Neural crest cell (in vitro differentiated cells): ENCODE results near the gene PCP2. TPM values are rescaled to one million over a fixed set of nuclear protein-coding genes. Genes with fewer than 3 reads are reported as not detected.

Source experiments
- DNase-seq: peaks from one replicate; pipeline ENCODE4 v3.0.0; 2021; ENCODE audit warnings: low read depth, mixed read lengths, low spot score
- H3K27ac Mint-ChIP-seq: one replicate; pipeline ENCODE4 v1.8.0; 2021; ENCODE audit warnings: mild to moderate bottlenecking, mixed read lengths; ENCODE audit not compliant: unreplicated experiment
- H3K27me3 Mint-ChIP-seq: 2 replicates; pipeline ENCODE4 v1.8.0; 2021; ENCODE audit warnings: low read depth, mild to moderate bottlenecking, mixed read lengths
- H3K36me3 Mint-ChIP-seq: 2 replicates; pipeline ENCODE4 v1.8.0; 2021; ENCODE audit warnings: low read depth, mild to moderate bottlenecking, mixed read lengths
- H3K4me1 Mint-ChIP-seq: 2 replicates; pipeline ENCODE4 v1.8.0; 2021; ENCODE audit warnings: mixed read lengths
- H3K4me3 Mint-ChIP-seq: one replicate; pipeline ENCODE4 v1.8.0; 2021; ENCODE audit warnings: mild to moderate bottlenecking, mixed read lengths
- H3K9me3 Mint-ChIP-seq: 2 replicates; pipeline ENCODE4 v1.8.0; 2021; ENCODE audit warnings: mixed read lengths
- total RNA-seq: library from RNA; stranded (reverse); gene quantifications from 2 replicates; pipeline ENCODE4 v1.2.1, GENCODE V29; 2021
- TF ChIP-seq, protein P1 (sequence below): fragments of 200-600 bp; sonication (generic); conservative IDR thresholded peaks from 2 replicates; pipeline ENCODE4 v1.5.0; 2021; ENCODE audit warnings: antibody characterized with exemption, mild to moderate bottlenecking

Gene PCP2
- total RNA-seq, 1 donor from 2014 or later = not detected

GRCh38 chr19:7618771-7619510, 14.6 kb downstream of the PCP2 start:
- Mint-ChIP-seq H3K27me3 (no peaks in the 10 kb centered on the region), H3K9me3 (no peaks in the 10 kb centered on the region), H3K36me3 (peaks cover 16% of the 10 kb centered on the region), H3K4me1 (no peaks in the 10 kb centered on the region), H3K27ac (no peak overlapping the region), H3K4me3 (no peak overlapping the region)
- no peak for DNase-seq
- TF ChIP-seq, protein P1, sequence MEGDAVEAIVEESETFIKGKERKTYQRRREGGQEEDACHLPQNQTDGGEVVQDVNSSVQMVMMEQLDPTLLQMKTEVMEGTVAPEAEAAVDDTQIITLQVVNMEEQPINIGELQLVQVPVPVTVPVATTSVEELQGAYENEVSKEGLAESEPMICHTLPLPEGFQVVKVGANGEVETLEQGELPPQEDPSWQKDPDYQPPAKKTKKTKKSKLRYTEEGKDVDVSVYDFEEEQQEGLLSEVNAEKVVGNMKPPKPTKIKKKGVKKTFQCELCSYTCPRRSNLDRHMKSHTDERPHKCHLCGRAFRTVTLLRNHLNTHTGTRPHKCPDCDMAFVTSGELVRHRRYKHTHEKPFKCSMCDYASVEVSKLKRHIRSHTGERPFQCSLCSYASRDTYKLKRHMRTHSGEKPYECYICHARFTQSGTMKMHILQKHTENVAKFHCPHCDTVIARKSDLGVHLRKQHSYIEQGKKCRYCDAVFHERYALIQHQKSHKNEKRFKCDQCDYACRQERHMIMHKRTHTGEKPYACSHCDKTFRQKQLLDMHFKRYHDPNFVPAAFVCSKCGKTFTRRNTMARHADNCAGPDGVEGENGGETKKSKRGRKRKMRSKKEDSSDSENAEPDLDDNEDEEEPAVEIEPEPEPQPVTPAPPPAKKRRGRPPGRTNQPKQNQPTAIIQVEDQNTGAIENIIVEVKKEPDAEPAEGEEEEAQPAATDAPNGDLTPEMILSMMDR = no peak

- Mint-ChIP-seq H3K27me3 (no peaks in the 10 kb centered on the region), H3K36me3 (peaks cover 16% of the 10 kb centered on the region), H3K9me3 (no peaks in the 10 kb centered on the region), H3K4me3 (no peak overlapping the region), H3K4me1 (no peaks in the 10 kb centered on the region), H3K27ac (peak overlapping the region; percentile 58)
- no peak for DNase-seq
- TF ChIP-seq, protein P1 = no peak
These were observed 15.2 kb downstream of the PCP2 start for GRCh38 chr19:7618348-7618747.

DNA sequence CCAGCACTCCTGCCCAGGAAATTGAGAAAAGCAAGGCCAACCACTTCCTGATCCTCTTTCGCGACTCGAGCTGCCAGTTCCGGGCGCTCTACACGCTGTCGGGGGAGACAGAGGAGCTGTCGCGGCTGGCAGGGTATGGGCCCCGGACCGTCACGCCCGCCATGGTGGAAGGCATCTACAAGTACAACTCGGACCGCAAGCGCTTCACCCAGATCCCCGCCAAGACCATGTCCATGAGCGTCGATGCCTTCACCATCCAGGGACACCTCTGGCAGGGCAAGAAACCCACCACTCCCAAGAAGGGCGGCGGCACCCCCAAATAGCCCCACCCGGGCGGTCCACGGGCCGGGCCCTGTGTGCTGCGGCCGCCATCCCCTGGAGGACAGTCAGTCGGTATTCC, 15.8 kb downstream of the PCP2 start:
- H3K9me3 Mint-ChIP-seq = no peaks in the 10 kb centered on the region
- no peak for DNase-seq
- H3K27ac Mint-ChIP-seq = no peak overlapping the region
- TF ChIP-seq, protein P1 = no peak
- no peak overlapping the region for H3K4me3 Mint-ChIP-seq
- H3K27me3 Mint-ChIP-seq = no peaks in the 10 kb centered on the region
- no peaks in the 10 kb centered on the region for H3K4me1 Mint-ChIP-seq
- peaks cover 13% of the 10 kb centered on the region for H3K36me3 Mint-ChIP-seq

GRCh38 chr19:7617172-7617571, 16.3 kb downstream of the PCP2 start:
- TF ChIP-seq, protein P1 = no peak
- H3K36me3 Mint-ChIP-seq = peaks cover 12% of the 10 kb centered on the region
- H3K27me3 Mint-ChIP-seq = no peaks in the 10 kb centered on the region
- H3K4me3 Mint-ChIP-seq = no peak overlapping the region
- no peaks in the 10 kb centered on the region for H3K4me1 Mint-ChIP-seq
- H3K9me3 Mint-ChIP-seq = no peaks in the 10 kb centered on the region
- no peak for DNase-seq
- no peak overlapping the region for H3K27ac Mint-ChIP-seq

DNA sequence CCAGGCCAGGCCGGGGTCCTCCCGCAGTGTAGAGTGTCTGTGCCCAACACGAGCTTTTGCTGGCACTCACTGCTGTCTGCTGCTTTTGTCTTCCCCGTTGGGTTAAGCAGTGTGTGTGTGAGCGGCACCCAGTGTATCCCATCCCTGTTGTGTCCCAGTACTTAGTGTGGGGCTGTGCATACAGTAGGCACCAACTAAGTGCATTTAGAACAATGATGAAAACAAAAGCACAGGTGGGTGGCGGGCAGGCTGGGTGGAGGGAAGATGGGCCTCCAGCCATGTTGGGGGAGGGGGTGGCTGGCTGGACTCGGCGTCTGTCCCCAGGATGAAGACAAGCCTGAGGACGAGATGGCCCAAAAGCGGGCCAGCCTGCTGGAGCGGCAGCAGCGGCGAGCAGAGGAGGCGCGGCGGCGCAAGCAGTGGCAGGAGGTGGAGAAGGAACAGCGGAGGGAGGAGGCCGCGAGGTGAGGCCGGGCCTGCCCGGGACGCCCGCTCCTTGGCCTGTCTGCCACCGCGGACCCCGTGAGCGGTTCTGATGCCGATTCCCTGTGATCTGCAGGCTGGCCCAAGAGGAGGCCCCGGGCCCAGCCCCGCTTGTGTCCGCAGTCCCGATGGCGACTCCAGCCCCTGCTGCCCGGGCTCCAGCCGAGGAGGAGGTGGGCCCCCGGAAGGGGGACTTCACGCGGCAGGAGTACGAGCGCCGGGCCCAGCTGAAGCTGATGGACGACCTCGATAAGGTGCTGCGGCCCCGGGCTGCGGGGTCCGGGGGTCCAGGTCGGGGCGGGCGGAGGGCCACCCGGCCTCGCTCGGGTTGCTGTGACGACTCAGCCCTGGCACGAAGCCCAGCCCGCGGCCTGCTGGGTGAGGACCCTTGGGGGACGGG, 18.4 kb downstream of the PCP2 start:
- no peak for DNase-seq
- no peak overlapping the region for H3K27ac Mint-ChIP-seq
- TF ChIP-seq, protein P1 = no peak
- no peak overlapping the region for H3K4me3 Mint-ChIP-seq
- no peaks in the 10 kb centered on the region for H3K27me3 Mint-ChIP-seq
- H3K4me1 Mint-ChIP-seq = no peaks in the 10 kb centered on the region
- peaks cover 6% of the 10 kb centered on the region for H3K36me3 Mint-ChIP-seq
- H3K9me3 Mint-ChIP-seq = no peaks in the 10 kb centered on the region
